PC-3 (cell line): ENCODE results near the gene SFXN2. TPM values are rescaled to one million over a fixed set of nuclear protein-coding genes. Genes with fewer than 3 reads are reported as not detected.

Experiments used
- ATAC-seq: fragments of 200-7000 bp; cut with Tn5 transposase; 2 replicates; pipeline ENCODE4 v1.9.1; 2020; ENCODE audit warnings: mild to moderate bottlenecking, moderate library complexity
- BruUV-seq: library from RNA; stranded (reverse); fragments of 400-500 nt; replicated peaks from 2 replicates; lab custom pipeline; 2021; lab: Mats Ljungman, UMichigan
- CTCF ChIA-PET: fragments of 300-600 bp; sonication (Branson Sonifier 250); formaldehyde crosslinking; loops from one replicate; lab custom pipeline; 2022; ENCODE audit warnings: antibody characterized with exemption; lab: Charles Lee
- POLR2A ChIA-PET: fragments of 300-600 bp; sonication (Branson Sonifier 250); formaldehyde crosslinking; loops from one replicate; lab custom pipeline; 2022; ENCODE audit warnings: antibody characterized with exemption; ENCODE audit not compliant: unreplicated experiment; lab: Charles Lee
- DNase-seq: peaks from one replicate; pipeline ENCODE4 v3.0.0-alpha.2; 2015
- H2AFZ ChIP-seq: fragments of 300-600 bp; sonication (generic); 2 replicates; pipeline ENCODE4 v1.6.0; 2016; ENCODE audit warnings: antibody characterized with exemption, low read length
- H3F3A ChIP-seq: fragments of 300-600 bp; sonication (generic); one replicate; pipeline ENCODE4 v1.6.0; 2017; ENCODE audit warnings: antibody characterized with exemption, low read length, control low read depth, mild to moderate bottlenecking; ENCODE audit not compliant: unreplicated experiment
- H3K27ac ChIP-seq: fragments of 300-600 bp; sonication (generic); 2 replicates; pipeline ENCODE4 v1.5.1; 2016; ENCODE audit warnings: mild to moderate bottlenecking, low read length
- H3K27me3 ChIP-seq: fragments of 300-600 bp; sonication (generic); 2 replicates; pipeline ENCODE4 v1.6.1; 2016; ENCODE audit warnings: low read length, mixed read lengths
- H3K36me3 ChIP-seq: fragments of 300-600 bp; sonication (generic); 2 replicates; pipeline ENCODE4 v1.6.1; 2016; ENCODE audit warnings: low read depth, mixed run types, low read length, mixed read lengths
- H3K4me1 ChIP-seq: fragments of 300-600 bp; sonication (generic); 2 replicates; pipeline ENCODE4 v1.5.1; 2016; ENCODE audit warnings: low read length; ENCODE audit not compliant: insufficient read depth
- H3K4me2 ChIP-seq: fragments of 300-600 bp; sonication (generic); 2 replicates; pipeline ENCODE4 v1.6.0; 2016; ENCODE audit warnings: low read length
- H3K4me3 ChIP-seq: fragments of 300-600 bp; sonication (generic); 2 replicates; pipeline ENCODE4 v1.5.1; 2016; ENCODE audit warnings: mild to moderate bottlenecking, low read length, mixed read lengths
- H3K79me2 ChIP-seq: fragments of 300-600 bp; sonication (generic); 2 replicates; pipeline ENCODE4 v1.6.1; 2017; ENCODE audit warnings: low read length, mixed read lengths
- H3K9ac ChIP-seq: fragments of 300-600 bp; sonication (generic); 2 replicates; pipeline ENCODE4 v1.6.0; 2016; ENCODE audit warnings: mild to moderate bottlenecking, low read length
- H3K9me2 ChIP-seq: fragments of 300-600 bp; sonication (generic); replicated peaks from 2 replicates; pipeline ENCODE4 v1.6.1; 2016; ENCODE audit warnings: mixed run types, low read length, mixed read lengths
- H3K9me3 ChIP-seq: fragments of 300-600 bp; sonication (generic); 2 replicates; pipeline ENCODE4 v1.6.1; 2016; ENCODE audit warnings: low read length, mixed read lengths
- H4K20me1 ChIP-seq: fragments of 300-600 bp; sonication (generic); 2 replicates; pipeline ENCODE4 v1.6.1; 2016; ENCODE audit warnings: low read length, mixed read lengths
- CTCF ChIP-seq: fragments of 300-600 bp; sonication (generic); conservative IDR thresholded peaks from 2 replicates; pipeline ENCODE4 v1.5.1; 2017; ENCODE audit warnings: antibody characterized with exemption, low read depth, mild to moderate bottlenecking, low read length
- EZH2 ChIP-seq: fragments of 300-600 bp; sonication (generic); IDR thresholded peaks from one replicate; pipeline ENCODE4 v1.6.1; 2017; ENCODE audit warnings: antibody characterized with exemption, mild to moderate bottlenecking, low read length; ENCODE audit not compliant: unreplicated experiment
- EZH2phosphoT487 ChIP-seq: fragments of 300-600 bp; sonication (generic); IDR thresholded peaks from 2 replicates; pipeline ENCODE4 v1.6.1; 2018; ENCODE audit warnings: mild to moderate bottlenecking, antibody characterized with exemption, low read length, borderline replicate concordance
- intact Hi-C: fragments of 100-400 bp; cut with micrococcal nuclease; formaldehyde crosslinking; loops from 2 replicates; pipeline ENCODE4 v1.9.0; 2023
- total RNA-seq: library from RNA; depleted of rRNA; stranded (reverse); fragments of >200 nt; gene quantifications from 2 replicates; pipeline ENCODE4 v1.2.3, GENCODE V29; 2014

Gene SFXN2
- total RNA-seq, 1 experiment from 2014 or later = 10.3 TPM

GRCh38 chr10:102673819-102674511 is 40.5 kb upstream of the SFXN2 start:
- intact Hi-C loops = no loop called here
- Histone ChIP-seq H2AFZ (no peak overlapping the region), H3K4me3 (no peak overlapping the region), H3K9me3 (no peaks in the 10 kb centered on the region), H3K4me1 (peaks cover 12% of the 10 kb centered on the region; the same call in 1 of the 2 replicates), H3K79me2 (no peaks in the 10 kb centered on the region), H3K36me3 (no peaks in the 10 kb centered on the region), H3K27me3 (no peaks in the 10 kb centered on the region), H3K9ac (no peak overlapping the region), H3K9me2 (no peaks in the 10 kb centered on the region), H4K20me1 (no peaks in the 10 kb centered on the region), H3K4me2 (no peak overlapping the region), H3F3A (no peaks in the 10 kb centered on the region), H3K27ac (no peak overlapping the region)
- no peak for DNase-seq
- TF ChIP-seq EZH2 = no peak
- TF ChIP-seq EZH2phosphoT487 = no peak
- TF ChIP-seq CTCF = no peak
- ATAC-seq = no peak
- ChIA-PET POLR2A (no interaction called here), CTCF (no interaction called here)
- no TSS peak for BruUV-seq

GRCh38 chr10:102674566-102674965 is 39.9 kb upstream of the SFXN2 start:
- H3K9me3 ChIP-seq = no peaks in the 10 kb centered on the region
- no peak overlapping the region for H2AFZ ChIP-seq
- TF ChIP-seq EZH2phosphoT487 (no peak), EZH2 (no peak), CTCF (no peak)
- no peaks in the 10 kb centered on the region for H3K27me3 ChIP-seq
- DNase-seq = no peak
- intact Hi-C loops = no loop called here
- CTCF ChIA-PET = no interaction called here
- no peak overlapping the region for H3K9ac ChIP-seq
- POLR2A ChIA-PET = no interaction called here
- peaks cover 8% of the 10 kb centered on the region; the same call in 1 of the 2 replicates for H3K4me1 ChIP-seq
- H3F3A ChIP-seq = no peaks in the 10 kb centered on the region
- BruUV-seq = no TSS peak
- no peaks in the 10 kb centered on the region for H3K9me2 ChIP-seq
- no peak overlapping the region for H3K4me3 ChIP-seq
- no peak overlapping the region for H3K4me2 ChIP-seq
- H3K36me3 ChIP-seq = no peaks in the 10 kb centered on the region
- no peak for ATAC-seq
- no peak overlapping the region for H3K27ac ChIP-seq
- no peaks in the 10 kb centered on the region for H4K20me1 ChIP-seq
- H3K79me2 ChIP-seq = no peaks in the 10 kb centered on the region

DNA sequence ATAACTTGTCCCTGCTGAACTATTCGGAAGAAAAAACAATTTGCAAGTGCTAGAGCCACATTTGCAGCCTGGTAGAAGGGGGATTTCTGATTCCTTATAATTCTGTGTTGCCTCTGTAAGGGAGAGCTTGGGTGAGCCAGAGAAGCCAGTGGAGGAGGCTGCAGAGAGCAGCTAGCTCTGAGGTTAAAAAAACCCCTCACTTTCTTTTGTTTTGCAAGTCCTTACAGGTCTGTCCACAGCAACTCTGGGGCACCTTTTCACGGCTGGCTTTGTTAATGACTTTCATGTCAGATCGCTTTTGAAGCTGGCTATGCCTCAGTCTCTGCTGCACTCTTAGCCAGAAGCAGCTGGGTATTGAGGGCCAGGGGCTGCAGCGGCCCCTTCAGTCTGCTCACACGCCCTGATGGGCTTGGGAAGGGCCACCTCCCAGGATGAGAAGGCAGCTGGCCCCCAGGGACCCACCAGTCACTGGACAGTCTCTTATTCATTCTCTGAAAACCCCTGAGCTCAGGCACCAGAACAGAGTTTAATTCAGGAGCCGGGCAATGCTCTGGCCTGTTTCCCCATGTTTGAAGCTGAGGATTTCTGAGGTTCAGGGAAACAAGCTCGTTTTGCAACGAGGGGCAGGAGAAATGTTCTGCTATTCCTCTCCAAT is 39.3 kb upstream of the SFXN2 start:
- Histone ChIP-seq H3K79me2 (no peaks in the 10 kb centered on the region), H3K9me3 (no peaks in the 10 kb centered on the region), H3K9me2 (no peaks in the 10 kb centered on the region), H3K4me3 (no peak overlapping the region), H3K4me1 (peaks cover 3% of the 10 kb centered on the region; the same call in 1 of the 2 replicates), H2AFZ (no peak overlapping the region), H3K27me3 (no peaks in the 10 kb centered on the region), H3K36me3 (no peaks in the 10 kb centered on the region), H3K4me2 (no peak overlapping the region), H3K27ac (no peak overlapping the region), H3F3A (no peaks in the 10 kb centered on the region), H4K20me1 (no peaks in the 10 kb centered on the region), H3K9ac (no peak overlapping the region)
- POLR2A ChIA-PET = no interaction called here
- CTCF ChIA-PET = interaction anchor here (0.5 kb wide), 1 partner anchor 71 kb away, joined by 4 read pairs; no protein-coding TSS in a partner anchor
- DNase-seq (no peak), ATAC-seq (no peak)
- BruUV-seq = no TSS peak
- TF ChIP-seq EZH2phosphoT487 = no peak
- TF ChIP-seq CTCF = no peak
- TF ChIP-seq EZH2 = no peak
- intact Hi-C loops = loop anchor here (5.0 kb wide), 1 partner anchor 37 kb away; the partner anchor contains the start of genes ARL3 and SFXN2
